Large intestine (tissue), 3 donors: ENCODE data around the gene LRMDA. TPM values are rescaled to one million over a fixed set of nuclear protein-coding genes. Genes with fewer than 3 reads are reported as not detected.

Experiments used
- DNase-seq, 2 donors: peaks; one replicate each; pipeline versions ENCODE4 v3.0.0 to v3.0.0-alpha.2; 2013
- H3K27ac ChIP-seq: one replicate; pipeline ENCODE4 v1.5.1; 2013; ENCODE audit warnings: low read length
- H3K27me3 ChIP-seq: 2 replicates; pipeline ENCODE4 v1.6.1; 2013; ENCODE audit warnings: low read length; ENCODE audit not compliant: control insufficient read depth, insufficient read depth
- H3K36me3 ChIP-seq: 2 replicates; pipeline ENCODE4 v1.6.1; 2013; ENCODE audit warnings: low read length; ENCODE audit not compliant: control insufficient read depth, insufficient read depth
- H3K4me1 ChIP-seq: one replicate; pipeline ENCODE4 v1.6.1; 2013; ENCODE audit warnings: low read length; ENCODE audit not compliant: control insufficient read depth, insufficient read depth
- H3K4me3 ChIP-seq: one replicate; pipeline ENCODE4 v1.5.1; 2013; ENCODE audit warnings: low read length
- H3K9me3 ChIP-seq: one replicate; pipeline ENCODE4 v1.6.1; 2013; ENCODE audit warnings: mild to moderate bottlenecking, low read depth, low read length, moderate library complexity; ENCODE audit not compliant: control insufficient read depth
- WGBS: methylation state at CpG from one replicate; pipeline ENCODE4 v1.1.5; 2013; ENCODE audit warnings: low lambda C conversion rate; ENCODE audit not compliant: insufficient coverage; 5-methylcytosine and 5-hydroxymethylcytosine counted together
- polyA plus RNA-seq: library from polyadenylated mRNA; unstranded; fragments of 120-200 nt; gene quantifications from one replicate; pipeline ENCODE4 v1.2.1, GENCODE V29; 2013

LRMDA gene
- polyA plus RNA-seq, 1 donor = 5.3 TPM

DNA sequence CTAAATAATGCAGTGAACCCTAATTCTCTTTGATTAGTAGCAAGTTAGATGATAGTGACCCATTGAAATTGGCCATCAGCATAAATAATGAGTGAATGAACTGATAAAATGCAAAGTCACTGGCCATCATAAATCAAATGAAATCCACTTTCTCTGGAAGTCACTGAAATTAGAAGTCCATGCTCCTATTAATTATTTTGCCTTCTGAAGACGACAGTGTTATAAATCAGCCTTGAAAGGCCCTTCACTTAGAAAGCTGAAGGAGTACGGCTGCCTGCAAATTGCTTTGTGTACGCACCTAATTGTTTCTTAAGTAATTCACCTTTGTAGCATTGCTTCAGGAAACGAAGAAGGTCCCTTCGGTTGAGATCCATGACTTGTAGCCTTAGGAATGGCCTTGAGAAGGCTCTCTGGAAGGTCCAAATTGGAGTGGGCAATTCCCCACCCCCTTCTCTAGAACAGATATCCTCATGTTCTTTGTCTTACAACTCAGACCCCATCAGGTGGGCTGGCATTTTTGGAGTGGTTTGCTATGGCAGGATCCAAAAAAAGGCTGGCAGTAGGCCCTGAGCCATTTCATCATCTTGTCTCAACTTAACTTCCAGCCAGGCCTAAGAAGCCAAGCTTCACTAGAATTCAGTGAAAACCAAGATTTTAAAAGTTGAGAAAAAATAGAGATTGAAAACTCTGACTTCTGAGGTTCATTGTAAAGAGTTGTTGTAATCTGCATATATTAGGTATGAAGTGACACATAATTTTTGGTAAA lies 420.3 kb downstream of the LRMDA start:
- Histone ChIP-seq H3K36me3 (no peaks in the 10 kb centered on the region), H3K27me3 (no peaks in the 10 kb centered on the region), H3K4me3 (no peak overlapping the region), H3K27ac (no peak overlapping the region), H3K4me1 (no peaks in the 10 kb centered on the region), H3K9me3 (no peaks in the 10 kb centered on the region)
- no CpG with 5 or more reads among the region's 5 CpGs for WGBS
- no peak for DNase-seq

DNA sequence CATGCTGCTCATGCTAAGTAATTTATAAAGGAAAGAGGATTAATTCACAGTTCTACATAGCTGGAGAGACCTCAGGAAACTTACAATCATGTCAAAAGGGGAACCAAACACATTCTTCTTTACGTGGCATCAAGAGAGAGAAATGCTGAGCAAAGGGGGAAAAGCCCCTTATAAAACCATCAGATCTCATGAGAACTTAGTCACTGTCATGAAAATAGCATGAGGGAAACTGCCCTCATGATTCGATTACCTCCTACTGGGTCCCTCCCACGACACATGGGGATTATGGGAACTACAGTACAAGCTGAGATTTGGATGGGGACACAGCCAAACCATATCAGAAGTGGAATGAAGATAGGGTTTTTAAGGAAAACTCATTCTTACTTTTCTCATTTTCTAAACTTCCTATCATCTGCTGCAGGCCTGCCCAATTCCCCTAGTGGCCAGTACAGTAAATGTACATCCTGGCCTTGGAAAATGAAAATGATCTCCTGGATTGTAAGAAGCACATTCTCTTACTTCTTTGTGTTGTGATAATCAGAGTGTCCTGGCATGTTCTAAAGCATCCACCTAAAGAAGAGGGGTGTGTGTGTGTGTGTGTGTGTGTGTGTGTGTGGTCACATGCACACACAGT lies 421.5 kb downstream of the LRMDA start:
- Histone ChIP-seq H3K27me3 (no peaks in the 10 kb centered on the region), H3K4me1 (no peaks in the 10 kb centered on the region), H3K27ac (no peak overlapping the region), H3K9me3 (no peaks in the 10 kb centered on the region), H3K4me3 (no peak overlapping the region), H3K36me3 (no peaks in the 10 kb centered on the region)
- WGBS = no CpG with 5 or more reads among the region's 3 CpGs
- DNase-seq = no peak

DNA sequence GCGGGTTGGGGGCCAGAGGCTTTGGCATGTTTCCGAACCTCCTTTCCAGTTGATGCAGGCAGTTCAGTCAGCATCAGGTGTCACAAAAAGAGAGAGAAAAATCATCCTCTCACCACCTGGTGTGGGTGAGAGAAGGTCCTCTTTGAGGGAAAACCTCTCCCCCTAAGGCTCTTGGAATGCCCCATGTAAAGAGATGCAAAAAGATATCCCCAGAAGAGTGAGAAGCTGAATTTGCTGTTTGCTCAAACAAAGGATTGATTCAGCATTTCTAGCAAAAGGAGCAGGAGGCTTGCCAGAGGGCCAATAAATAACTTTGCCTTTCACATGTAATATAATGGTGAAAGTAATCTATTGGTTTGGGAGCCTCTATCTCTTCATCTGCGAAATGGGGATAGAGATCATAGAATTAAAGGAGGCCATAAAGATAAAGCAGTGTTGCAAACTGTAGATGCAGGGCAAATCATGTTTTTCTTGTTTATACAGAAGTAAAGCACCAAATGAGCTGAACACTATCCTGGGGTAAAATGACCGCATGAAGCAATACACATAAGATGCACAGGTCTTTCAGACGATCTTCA lies 425.9 kb downstream of the LRMDA start:
- WGBS = no CpG with 5 or more reads among the region's 5 CpGs
- DNase-seq = no peak
- H3K4me1 ChIP-seq = no peaks in the 10 kb centered on the region
- H3K27ac ChIP-seq = no peak overlapping the region
- H3K27me3 ChIP-seq = no peaks in the 10 kb centered on the region
- no peaks in the 10 kb centered on the region for H3K36me3 ChIP-seq
- H3K9me3 ChIP-seq = no peaks in the 10 kb centered on the region
- no peak overlapping the region for H3K4me3 ChIP-seq

DNA sequence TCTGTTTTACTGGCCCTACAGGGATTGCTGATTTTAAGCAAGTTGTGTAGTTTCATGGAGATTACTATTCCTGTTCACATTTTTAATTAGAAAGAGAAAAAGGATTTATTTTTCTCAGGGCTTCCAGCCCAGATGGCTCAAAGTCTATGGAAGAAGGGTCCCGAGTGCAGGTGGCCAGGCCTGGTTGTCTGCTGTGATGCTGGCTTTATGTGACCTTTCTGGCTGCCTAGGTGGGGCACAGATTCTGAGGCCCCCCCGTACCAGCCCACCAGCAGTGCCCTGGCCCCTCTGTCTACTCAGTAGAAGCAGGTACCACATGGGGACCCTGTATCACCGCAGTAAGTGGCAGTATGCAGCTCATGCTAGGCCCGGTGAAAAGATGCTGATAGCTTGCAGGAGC lies 426.5 kb downstream of the LRMDA start:
- no peak for DNase-seq
- Histone ChIP-seq H3K36me3 (no peaks in the 10 kb centered on the region), H3K27ac (no peak overlapping the region), H3K9me3 (no peaks in the 10 kb centered on the region), H3K4me3 (no peak overlapping the region), H3K27me3 (no peaks in the 10 kb centered on the region), H3K4me1 (no peaks in the 10 kb centered on the region)
- no CpG with 5 or more reads among the region's 4 CpGs for WGBS

DNA sequence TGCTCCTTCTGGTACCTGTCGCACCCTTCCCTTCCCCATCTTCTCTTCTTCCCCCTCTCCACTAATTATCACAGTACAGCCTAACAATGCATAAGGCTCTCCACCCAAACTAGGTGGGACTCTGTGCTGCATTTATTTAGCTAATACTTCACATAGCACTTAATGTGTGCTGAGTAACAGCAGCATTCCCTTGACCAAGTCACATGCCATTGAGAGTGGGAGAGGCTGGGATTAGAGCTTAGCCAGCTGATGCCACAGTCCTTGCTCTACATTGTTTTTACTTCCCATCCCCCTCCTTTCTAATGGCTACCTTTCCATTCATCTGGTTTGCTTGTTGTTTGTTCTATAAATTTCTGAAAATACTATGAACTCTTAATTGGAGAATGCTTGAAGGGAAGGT lies 426.9 kb downstream of the LRMDA start:
- WGBS = no CpG with 5 or more reads among the region's 1 CpG
- no peaks in the 10 kb centered on the region for H3K4me1 ChIP-seq

DNA sequence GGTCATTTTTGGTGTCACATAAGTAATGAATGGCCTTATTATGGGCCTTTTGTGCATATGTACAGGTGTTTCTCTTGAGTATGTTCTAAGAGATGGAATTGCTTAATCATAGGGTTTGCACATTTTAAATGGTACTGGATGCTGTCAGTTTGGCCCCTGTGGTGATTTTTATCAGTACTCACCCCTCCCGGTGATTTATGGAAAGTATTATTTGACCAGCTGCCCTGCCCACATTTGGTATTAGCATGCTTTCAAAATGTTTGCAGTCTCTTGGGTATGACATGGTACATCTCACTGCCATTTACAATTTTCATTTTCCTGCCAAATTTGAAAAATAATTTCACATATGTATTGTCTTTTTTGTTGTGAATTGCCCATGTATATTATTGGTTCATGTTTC lies 427.7 kb downstream of the LRMDA start:
- Histone ChIP-seq H3K36me3 (no peaks in the 10 kb centered on the region), H3K4me3 (no peak overlapping the region), H3K4me1 (no peaks in the 10 kb centered on the region), H3K27ac (no peak overlapping the region), H3K9me3 (no peaks in the 10 kb centered on the region), H3K27me3 (no peaks in the 10 kb centered on the region)
- no CpG with 5 or more reads among the region's 1 CpG for WGBS
- DNase-seq = no peak

More for the DNA sequence above, 426.9 kb downstream of the LRMDA start:
- Histone ChIP-seq H3K4me3 (no peak overlapping the region), H3K9me3 (no peaks in the 10 kb centered on the region), H3K36me3 (no peaks in the 10 kb centered on the region), H3K27me3 (no peaks in the 10 kb centered on the region), H3K27ac (no peak overlapping the region)
- no peak for DNase-seq

DNA sequence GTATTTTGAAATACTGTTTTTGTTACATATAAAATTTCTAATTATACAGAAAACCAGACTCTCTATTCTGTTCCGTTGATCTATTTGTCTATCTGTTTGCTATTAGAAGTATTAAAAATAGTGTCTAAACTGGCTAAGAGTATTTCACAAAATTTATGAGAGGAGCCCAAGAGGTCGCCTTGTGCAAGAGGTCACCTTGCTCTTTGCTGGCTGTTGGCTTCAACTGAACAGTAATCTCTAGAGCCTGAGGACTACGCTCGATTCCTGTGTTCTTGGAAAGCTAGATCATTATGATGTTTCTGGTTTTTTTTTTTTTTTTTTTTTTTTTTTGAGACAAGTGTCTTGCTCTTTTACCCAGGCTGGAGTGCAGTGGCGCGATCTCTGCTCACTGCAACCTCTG lies 428.6 kb downstream of the LRMDA start:
- WGBS = no CpG with 5 or more reads among the region's 6 CpGs
- Histone ChIP-seq H3K27me3 (no peaks in the 10 kb centered on the region), H3K4me1 (no peaks in the 10 kb centered on the region), H3K9me3 (no peaks in the 10 kb centered on the region), H3K36me3 (no peaks in the 10 kb centered on the region), H3K27ac (no peak overlapping the region), H3K4me3 (no peak overlapping the region)
- DNase-seq = no peak

DNA sequence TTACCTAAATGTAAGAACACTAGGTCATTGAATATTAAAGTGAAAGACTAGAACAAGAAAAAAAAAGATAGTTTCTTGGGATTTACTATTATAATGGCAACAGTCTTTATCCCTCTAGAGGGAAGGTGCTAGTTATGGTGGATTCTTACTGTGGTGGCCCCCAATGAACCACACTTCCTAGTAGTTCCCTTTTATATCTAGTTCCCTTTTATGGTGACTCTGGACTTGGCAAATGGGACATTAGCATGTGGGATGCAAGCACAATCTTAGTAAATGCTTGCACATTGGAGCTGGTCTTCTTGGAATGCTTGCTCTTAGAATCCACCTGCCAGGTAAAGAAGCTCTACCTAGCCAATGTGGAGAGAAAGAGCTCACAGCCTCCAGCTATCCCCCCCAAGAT lies 430.2 kb downstream of the LRMDA start:
- H3K27me3 ChIP-seq = no peaks in the 10 kb centered on the region
- no peaks in the 10 kb centered on the region for H3K36me3 ChIP-seq
- no peak overlapping the region for H3K4me3 ChIP-seq
- no peaks in the 10 kb centered on the region for H3K4me1 ChIP-seq
- no peak overlapping the region for H3K27ac ChIP-seq
- DNase-seq = no peak
- H3K9me3 ChIP-seq = no peaks in the 10 kb centered on the region

DNA sequence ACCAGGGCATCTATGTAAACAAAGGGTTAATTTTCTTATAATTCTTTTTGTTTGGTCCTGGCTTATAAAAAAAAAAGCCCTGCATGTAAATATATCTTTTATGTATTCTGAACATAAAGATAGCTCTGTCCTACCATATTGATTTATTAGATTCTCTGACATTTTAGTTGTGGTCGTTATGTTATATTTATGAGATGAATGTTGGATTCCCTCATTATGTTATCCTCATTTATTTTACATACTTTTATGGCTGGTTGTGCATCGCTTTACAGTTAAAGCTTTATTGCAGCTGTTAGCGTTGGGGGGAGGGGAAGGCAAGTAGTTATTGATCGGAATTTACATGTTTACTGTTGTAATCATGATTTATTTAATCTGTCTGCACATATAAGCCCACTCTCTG lies 431.5 kb downstream of the LRMDA start:
- Histone ChIP-seq H3K36me3 (no peaks in the 10 kb centered on the region), H3K9me3 (no peaks in the 10 kb centered on the region), H3K4me3 (no peak overlapping the region), H3K4me1 (no peaks in the 10 kb centered on the region), H3K27me3 (no peaks in the 10 kb centered on the region), H3K27ac (no peak overlapping the region)
- 60% methylated on average over 1 of the region's 4 CpGs for WGBS
- no peak for DNase-seq

DNA sequence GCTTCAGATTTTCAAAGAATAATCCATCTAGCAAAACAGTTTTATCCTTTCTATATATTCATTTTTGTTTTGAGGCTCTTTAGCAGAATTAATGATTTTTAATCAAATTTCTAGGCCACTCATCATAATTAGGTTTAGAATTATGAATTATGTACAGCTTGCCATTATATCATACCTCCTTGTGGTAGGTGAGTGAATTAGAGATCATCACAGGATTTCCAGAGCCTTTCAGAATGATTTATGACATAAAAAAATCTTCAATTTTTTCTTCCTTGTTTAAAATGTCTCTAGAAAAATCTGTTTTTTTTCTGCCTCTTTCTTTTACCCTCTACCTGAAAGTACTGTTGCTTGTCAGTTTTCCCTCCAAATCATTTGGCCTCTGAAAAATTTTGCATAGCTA lies 433.3 kb downstream of the LRMDA start:
- Histone ChIP-seq H3K9me3 (no peaks in the 10 kb centered on the region), H3K4me1 (no peaks in the 10 kb centered on the region), H3K27ac (no peak overlapping the region), H3K4me3 (no peak overlapping the region), H3K36me3 (no peaks in the 10 kb centered on the region), H3K27me3 (no peaks in the 10 kb centered on the region)
- DNase-seq = no peak
